Measurements from ENCODE around the gene SCYL3. TPM values are rescaled to one million over a fixed set of nuclear protein-coding genes. Genes with fewer than 3 reads are reported as not detected.
A peak's percentile ranks its signal among the peaks of the same experiment; 100 is the strongest.

Gene SCYL3
- 10 to 100 TPM in 2 of 4 donors, 1 to 10 TPM in 2; 2.1 to 17.5 (median 10.2) TPM for total RNA-seq

GRCh38 chr1:169893645-169894423 is at the start of gene SCYL3:
TSS of gene SCYL3 (minus strand) at chr1:169893896. CDS start at chr1:169888840, 5,056 bp downstream.
- Histone ChIP-seq H3K4me3 (peak within 1 kb of the TSS; percentile 63 to 75), H3K27ac (peak within 1 kb of the TSS; percentile 92 to 98), H3K27me3 (no peaks in the 10 kb centered on the region), H3K4me1 (no peaks in the 10 kb centered on the region), H3K36me3 (no peaks in the 10 kb centered on the region), H3K9me3 (no peaks in the 10 kb centered on the region)
- intact Hi-C loops (cut with DNase I; ENCODE audit: low total_unique reads), result no loop called here
- DNase-seq, result peak; percentile 91 to 96
- TF ChIP-seq CTCF (IDR thresholded peaks at IDR 0.05), result no peak
- peak; percentile 6 to 54 for TF ChIP-seq POLR2A (IDR thresholded peaks at IDR 0.05)

DNA sequence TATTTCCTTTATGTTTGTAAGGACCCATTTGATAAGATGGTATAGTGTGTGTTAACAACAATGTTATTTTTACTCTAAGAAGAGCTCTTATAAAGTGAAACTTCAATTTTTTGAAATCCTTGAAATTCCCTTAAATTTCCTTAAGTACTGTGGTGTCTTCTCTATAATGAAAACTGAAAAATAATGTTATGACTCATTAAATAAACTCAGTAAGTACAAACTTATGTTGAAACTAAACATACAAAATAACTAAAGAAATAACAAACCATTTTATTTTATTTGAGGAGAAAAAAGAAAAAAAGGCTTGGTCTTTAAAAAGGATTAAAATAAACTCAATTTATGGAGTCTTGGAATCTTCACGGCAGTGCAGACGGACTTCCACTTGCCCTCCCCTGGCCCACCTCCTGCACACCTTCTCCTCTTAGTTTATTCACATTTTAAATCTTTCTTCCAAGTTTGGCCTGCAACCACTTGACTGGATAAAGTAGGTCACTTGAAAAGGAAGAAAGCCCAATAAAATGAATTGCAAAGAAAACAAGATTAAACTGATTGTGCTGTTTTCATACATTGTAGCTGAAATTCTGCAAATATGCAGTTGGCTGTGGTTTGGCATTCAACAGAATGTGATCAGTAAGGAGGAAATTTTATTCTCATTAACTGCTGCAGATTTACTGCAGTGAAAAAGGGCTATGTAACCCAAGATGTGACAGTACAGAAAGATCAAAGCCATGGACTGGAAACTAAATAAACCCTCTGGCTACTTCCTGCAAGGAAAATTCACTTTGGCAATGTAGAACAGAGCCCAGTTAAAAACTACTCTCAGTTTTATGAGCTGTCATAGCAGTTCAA is 48.5 kb upstream of the SCYL3 start:
- H3K4me3 ChIP-seq, result no peak overlapping the region
- H3K4me1 ChIP-seq, result peaks cover 0 to 6% of the 10 kb centered on the region in 2 donors
- TF ChIP-seq CTCF (IDR thresholded peaks at IDR 0.05) (no peak), POLR2A (IDR thresholded peaks at IDR 0.05) (no peak)
- intact Hi-C loops (cut with DNase I; ENCODE audit: low total_unique reads), result no loop called here
- no peaks in the 10 kb centered on the region for H3K27me3 ChIP-seq
- peak overlapping the region in 1 of 2 donors; percentile 54 for H3K27ac ChIP-seq
- no peaks in the 10 kb centered on the region for H3K9me3 ChIP-seq
- H3K36me3 ChIP-seq, result no peaks in the 10 kb centered on the region
- DNase-seq, result no peak

DNA sequence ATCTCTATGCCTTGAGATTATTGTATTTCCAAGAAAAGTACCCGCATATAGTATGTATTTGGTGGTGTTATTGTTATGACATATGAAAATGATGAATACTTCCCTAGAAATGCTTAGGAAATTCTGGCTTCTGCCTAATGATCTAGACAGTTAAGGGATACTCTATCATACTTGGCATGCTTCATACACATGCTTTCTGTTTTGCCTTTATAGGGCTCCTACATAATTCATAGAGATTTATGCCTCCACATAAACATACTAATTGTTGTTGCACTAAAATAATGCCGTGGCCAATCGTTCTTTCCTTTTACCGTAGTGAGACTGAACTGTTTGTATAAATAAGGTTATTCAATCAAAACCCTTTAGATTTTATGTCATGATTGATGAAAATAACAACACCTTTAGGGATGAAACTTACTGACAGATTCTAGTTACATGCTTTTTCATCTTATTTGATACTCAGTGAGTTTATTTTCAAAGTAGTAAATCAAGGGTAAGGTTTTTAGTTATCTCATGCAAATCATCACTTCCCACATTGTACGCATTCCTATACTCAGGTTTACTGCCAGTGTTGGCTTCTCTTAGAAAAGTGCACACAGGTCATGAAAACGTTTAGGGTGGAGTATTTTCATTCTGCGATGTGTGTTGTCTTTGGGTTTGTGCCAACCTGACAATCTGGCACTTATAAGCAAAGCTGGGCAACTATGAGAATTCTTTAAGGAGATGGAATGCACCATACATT is 40.5 kb upstream of the SCYL3 start:
- H3K27ac ChIP-seq, result no peak overlapping the region
- TF ChIP-seq POLR2A (IDR thresholded peaks at IDR 0.05), result no peak
- TF ChIP-seq CTCF (IDR thresholded peaks at IDR 0.05), result no peak
- no peak overlapping the region for H3K4me3 ChIP-seq
- no peak for DNase-seq
- no peaks in the 10 kb centered on the region for H3K4me1 ChIP-seq
- no peaks in the 10 kb centered on the region for H3K27me3 ChIP-seq
- H3K9me3 ChIP-seq, result no peaks in the 10 kb centered on the region
- intact Hi-C loops (cut with DNase I; ENCODE audit: low total_unique reads), result loop anchor here (5.0 kb wide), 1 partner anchor 948 kb away; no protein-coding TSS in a partner anchor
- no peaks in the 10 kb centered on the region for H3K36me3 ChIP-seq

DNA sequence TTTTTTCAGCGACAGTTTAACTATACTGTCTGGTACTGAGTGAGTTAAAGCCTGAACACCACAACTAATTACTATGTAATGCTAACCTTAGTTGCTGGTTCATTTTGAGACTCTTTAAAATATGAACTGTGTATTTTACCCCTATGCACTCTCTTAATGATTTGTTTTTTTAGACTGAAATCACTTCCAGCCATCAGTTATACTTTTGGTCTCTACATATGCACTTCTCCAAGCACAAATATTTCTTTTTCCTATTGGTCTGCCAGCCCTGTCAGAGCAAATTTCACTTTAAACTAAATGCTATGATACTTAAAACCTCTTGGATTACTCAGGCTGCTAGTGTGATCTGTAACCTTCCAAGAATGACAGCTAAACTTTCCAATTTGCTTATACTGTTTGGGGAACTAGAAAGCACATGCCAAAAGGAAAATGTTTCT is 38.1 kb upstream of the SCYL3 start:
- Histone ChIP-seq H3K27me3 (no peaks in the 10 kb centered on the region), H3K36me3 (no peaks in the 10 kb centered on the region), H3K27ac (no peak overlapping the region), H3K4me3 (no peak overlapping the region), H3K4me1 (no peaks in the 10 kb centered on the region), H3K9me3 (no peaks in the 10 kb centered on the region)
- intact Hi-C loops (cut with DNase I; ENCODE audit: low total_unique reads), result loop anchor here (5.0 kb wide), 1 partner anchor 950 kb away; no protein-coding TSS in a partner anchor
- DNase-seq, result no peak
- no peak for TF ChIP-seq CTCF (IDR thresholded peaks at IDR 0.05)
- no peak for TF ChIP-seq POLR2A (IDR thresholded peaks at IDR 0.05)
